GM21723 (cell line): ENCODE measurements around the gene BMP8A.
A peak's percentile ranks its signal among the peaks of the same experiment; 100 is the strongest.
"Not testable (repeated sequence)": the region's sequence is repeated elsewhere in the genome, so short reads cannot be mapped to it uniquely, and the experiment has no call there.

Experiments used
- ATAC-seq: cut with Tn5 transposase; IDR thresholded peaks from one replicate; pipeline ENCODE4 v1.9.1; 2021; ENCODE audit warnings: mild to moderate bottlenecking, moderate library complexity; ENCODE audit not compliant: unreplicated experiment

The BMP8A gene, protein sequence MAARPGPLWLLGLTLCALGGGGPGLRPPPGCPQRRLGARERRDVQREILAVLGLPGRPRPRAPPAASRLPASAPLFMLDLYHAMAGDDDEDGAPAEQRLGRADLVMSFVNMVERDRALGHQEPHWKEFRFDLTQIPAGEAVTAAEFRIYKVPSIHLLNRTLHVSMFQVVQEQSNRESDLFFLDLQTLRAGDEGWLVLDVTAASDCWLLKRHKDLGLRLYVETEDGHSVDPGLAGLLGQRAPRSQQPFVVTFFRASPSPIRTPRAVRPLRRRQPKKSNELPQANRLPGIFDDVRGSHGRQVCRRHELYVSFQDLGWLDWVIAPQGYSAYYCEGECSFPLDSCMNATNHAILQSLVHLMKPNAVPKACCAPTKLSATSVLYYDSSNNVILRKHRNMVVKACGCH

DNA sequence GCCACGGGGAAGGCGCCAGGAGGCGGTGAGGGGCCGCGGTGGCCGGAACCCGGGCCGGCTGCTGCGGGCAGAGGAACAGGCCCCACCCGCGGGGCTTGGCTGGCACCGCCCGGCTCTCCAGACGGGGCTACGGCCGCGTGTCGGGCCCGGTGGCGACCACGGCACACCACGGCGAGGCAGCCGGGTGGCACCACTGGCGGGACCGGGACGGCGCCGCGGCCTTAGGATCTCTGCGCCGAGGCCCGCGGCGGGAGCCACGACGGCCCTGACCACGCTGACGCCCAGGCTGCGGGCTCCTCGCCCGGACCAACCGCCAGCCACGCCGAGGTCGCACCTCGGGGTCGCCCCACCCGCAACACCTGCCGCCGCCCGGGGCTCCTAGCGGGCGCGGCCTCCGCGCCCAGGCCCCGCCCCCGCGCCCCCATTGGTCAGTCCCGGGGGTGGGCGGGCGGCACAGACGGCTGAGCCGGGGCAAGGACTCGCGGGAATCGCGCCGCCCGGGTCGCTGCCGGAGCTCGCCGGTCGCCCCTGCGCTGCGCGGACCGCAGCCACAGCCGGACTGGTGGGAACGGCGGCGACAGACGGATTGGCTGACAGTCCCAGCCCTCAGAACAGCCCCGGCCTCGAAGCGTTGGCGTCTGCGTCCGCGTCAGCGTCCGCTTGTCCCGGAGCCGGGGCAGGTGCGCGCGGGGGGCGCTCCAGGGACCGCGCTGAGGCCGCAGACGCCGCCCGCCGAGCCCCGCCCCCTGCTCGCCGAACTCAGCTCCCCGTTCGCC lies at the start of gene BMP8A:
Gene BMP8A (plus strand): TSS at position 491 of the 776 bp plus-strand sequence. CDS start 356 bp downstream, outside the sequence.
- peak; percentile 76 for ATAC-seq

DNA sequence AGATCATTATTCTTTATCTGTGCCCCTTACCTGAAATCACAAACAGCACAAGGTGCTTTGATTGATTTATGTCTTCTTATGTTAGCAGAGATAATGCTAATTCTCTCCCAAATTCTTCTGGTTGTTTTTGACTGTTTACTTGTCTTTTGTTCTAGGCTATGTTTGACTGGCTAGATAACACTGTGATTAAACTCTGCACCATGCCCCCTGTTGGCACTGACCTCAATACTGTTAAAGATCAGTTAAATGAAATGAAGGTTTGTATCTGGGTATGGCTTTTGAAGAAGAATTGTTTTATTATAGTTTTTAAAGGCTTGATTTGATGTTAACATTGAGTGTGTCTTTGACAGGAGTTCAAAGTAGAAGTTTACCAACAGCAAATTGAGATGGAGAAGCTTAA lies 49.6 kb upstream of the BMP8A start:
- no peak for ATAC-seq

DNA sequence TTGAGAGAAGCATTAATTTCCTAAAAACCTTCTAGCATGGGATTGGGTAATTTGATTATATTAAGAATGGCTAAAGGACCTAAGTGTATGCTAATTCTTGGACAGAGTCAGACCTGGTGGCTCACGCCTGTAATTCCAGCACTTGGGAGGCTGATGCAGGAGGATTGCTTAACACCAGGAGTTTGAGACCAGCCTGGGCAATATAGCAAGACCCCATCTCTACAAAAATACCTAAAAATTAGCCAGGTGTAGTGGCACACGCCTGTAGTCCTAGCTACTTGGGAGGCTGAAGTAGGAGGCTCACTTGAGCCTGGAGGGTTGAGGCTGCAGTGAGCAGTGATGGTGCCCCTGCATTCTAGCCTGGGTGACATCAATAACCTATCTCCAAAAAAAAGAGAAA lies 45.9 kb upstream of the BMP8A start:
- ATAC-seq: no peak

- ATAC-seq: no peak
Observed at GRCh38 chr1:39446986-39447567, 44.4 kb upstream of the BMP8A start.

- not testable (repeated sequence) for ATAC-seq
Observed at GRCh38 chr1:39450041-39450440, 41.4 kb upstream of the BMP8A start.

GRCh38 chr1:39450956-39451606 lies 40.4 kb upstream of the BMP8A start:
- no peak for ATAC-seq

- ATAC-seq: no peak
Observed at GRCh38 chr1:39452081-39452480, 39.4 kb upstream of the BMP8A start.

GRCh38 chr1:39452540-39452939 lies 38.9 kb upstream of the BMP8A start:
- no peak for ATAC-seq

DNA sequence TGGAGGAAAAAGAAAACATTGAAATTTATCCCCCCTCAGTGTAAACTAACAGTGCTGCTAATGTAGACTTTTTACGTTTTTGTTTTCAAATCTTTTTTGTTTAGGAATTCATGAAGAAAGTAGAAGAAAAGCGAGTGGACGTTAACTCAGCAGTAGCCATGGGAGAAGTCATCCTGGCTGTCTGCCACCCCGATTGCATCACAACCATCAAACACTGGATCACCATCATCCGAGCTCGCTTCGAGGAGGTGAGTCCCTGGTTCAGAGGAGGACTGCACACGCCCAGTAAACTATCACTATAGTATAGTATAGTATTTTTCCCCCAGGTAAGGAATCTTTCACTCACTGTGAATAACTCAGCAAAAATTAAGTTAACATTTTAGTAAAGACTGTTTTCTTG lies 37.8 kb upstream of the BMP8A start:
- ATAC-seq: no peak

DNA sequence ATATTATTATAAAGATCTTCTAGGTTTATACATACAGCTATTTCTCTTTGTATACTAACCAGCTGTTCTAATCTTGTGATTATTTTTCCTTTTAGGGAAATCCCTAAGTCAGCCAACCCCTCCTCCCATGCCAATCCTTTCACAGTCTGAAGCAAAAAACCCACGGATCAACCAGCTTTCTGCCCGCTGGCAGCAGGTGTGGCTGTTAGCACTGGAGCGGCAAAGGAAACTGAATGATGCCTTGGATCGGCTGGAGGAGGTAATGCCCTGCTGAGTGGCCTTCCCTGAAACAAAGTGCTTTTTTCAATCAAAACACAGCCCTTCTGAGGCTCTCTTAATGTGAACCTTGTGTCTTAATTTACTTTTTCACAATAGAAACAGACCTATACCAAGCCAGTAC lies 32.4 kb upstream of the BMP8A start:
- no peak for ATAC-seq

GRCh38 chr1:39462074-39462473 lies 29.4 kb upstream of the BMP8A start:
- ATAC-seq: no peak

DNA sequence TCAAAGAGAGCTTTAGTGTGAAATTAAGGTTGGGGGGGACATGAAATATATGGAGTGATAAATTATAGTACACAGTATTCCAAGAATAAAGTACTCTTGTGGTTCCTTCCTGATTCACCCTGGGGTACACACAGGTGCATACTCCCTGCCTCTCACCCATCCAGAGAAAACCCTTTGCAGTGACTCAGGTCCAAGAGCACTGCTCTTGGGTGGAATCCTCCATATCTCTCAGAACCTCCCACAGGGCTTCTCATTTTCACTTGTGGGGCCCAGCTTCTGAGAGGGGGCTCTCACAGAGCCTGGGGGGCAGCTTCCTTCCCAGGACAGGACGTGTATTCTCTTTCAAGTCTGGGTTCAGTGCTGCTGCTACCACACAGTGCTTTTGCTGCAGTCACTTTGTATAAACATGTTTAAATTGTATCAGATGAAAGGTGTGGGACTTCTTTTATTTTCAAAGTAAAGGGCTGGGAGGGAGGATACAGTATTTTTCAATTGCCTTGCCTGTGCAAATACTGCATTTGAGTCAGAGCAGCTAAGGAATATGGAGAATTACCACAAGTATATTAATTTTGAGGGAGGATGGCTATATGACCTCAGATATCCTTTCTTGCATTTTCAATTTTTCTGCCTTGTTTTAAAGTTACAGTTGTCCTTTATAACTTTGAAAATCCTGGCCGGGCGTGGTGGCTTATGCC lies 24.9 kb upstream of the BMP8A start:
- ATAC-seq: no peak

- not testable (repeated sequence) for ATAC-seq
Observed at GRCh38 chr1:39467108-39467720, 24.2 kb upstream of the BMP8A start.

DNA sequence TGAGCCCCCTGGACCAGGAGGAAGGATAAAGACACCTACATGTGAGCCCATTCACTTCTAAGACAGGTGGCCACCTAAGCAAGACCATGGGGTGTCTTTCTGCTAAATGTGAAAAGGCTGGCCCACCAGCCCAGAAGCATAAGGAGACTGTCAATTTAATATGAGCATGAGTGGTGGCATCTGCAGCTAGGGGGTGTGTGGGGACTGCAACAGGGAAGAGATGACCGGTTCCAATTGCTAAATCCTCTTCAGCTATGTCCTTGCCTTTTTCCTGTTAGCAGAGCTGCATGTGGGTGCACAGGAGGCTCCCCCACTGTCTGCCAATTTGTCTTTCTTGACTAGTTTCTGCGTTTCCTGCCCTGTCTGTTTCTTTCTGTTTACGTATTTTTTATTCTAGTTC lies 22.3 kb upstream of the BMP8A start:
- no peak for ATAC-seq

DNA sequence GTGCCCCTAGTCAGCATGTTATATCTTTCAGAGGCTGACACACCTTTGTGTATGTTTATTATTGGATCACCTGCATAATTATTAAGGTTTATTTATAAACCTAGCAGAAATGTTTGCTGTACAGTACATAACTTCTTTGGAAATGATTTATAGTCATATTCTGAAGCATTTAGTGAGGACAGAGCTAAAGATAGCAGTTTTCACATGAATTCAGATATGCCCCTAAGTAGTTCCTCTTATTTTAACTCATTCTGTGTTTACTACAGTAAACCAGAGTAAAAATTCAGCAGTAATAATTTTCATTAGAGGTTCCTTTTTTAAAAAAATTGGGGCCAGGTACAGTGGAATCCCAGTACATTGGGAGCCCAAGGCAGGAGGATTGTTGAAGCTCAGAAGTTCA lies 21.4 kb upstream of the BMP8A start:
- ATAC-seq: no peak

DNA sequence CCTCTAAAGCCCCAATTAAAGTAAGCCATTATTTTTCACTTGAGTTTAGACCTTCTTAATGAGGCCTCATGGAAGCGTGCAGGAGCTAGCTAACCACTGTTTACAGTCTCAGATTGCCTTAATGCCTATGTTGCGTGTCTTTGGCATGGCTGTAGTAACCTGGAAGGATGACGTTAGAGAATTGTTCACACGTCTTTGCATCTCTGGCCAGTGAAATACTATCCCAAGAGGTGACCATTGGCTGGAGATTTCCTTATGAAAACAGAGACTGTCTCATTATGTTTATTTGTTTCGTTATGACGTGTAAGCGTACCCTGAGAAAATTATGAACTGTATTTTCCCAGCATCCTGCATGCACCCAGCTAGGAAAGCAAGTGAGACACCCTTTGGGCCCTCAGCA lies 18.6 kb upstream of the BMP8A start:
- no peak for ATAC-seq

- ATAC-seq: no peak
Observed at GRCh38 chr1:39473324-39473723, 18.1 kb upstream of the BMP8A start.

- ATAC-seq: no peak
Observed at GRCh38 chr1:39474810-39475209, 16.6 kb upstream of the BMP8A start.

- ATAC-seq: not testable (repeated sequence)
Observed at GRCh38 chr1:39475551-39475950, 15.9 kb upstream of the BMP8A start.
